Activated naive CD8-positive, alpha-beta T cell treated with anti-CD3 and anti-CD28 coated beads for 36 hours (primary cell): ENCODE data around the gene METTL16. TPM values are rescaled to one million over a fixed set of nuclear protein-coding genes. Genes with fewer than 3 reads are reported as not detected.
"Not testable (repeated sequence)": the region's sequence is repeated elsewhere in the genome, so short reads cannot be mapped to it uniquely, and the experiment has no call there.

Experiments
- DNase-seq: peaks from one replicate; pipeline ENCODE4 v3.0.0; 2021
- H3K27ac Mint-ChIP-seq: one replicate; pipeline ENCODE4 v1.8.0; 2022; ENCODE audit warnings: mild to moderate bottlenecking, moderate library complexity, mixed read lengths
- H3K27me3 Mint-ChIP-seq: one replicate; pipeline ENCODE4 v1.8.0; 2022; ENCODE audit warnings: mild to moderate bottlenecking, mixed read lengths
- H3K36me3 Mint-ChIP-seq: one replicate; pipeline ENCODE4 v1.8.0; 2021; ENCODE audit warnings: mild to moderate bottlenecking, mixed read lengths
- H3K4me1 Mint-ChIP-seq: one replicate; pipeline ENCODE4 v1.8.0; 2021; ENCODE audit warnings: mixed read lengths
- H3K4me3 Mint-ChIP-seq: one replicate; pipeline ENCODE4 v1.8.0; 2022; ENCODE audit warnings: mild to moderate bottlenecking, moderate library complexity, mixed read lengths
- H3K9me3 Mint-ChIP-seq: one replicate; pipeline ENCODE4 v1.8.0; 2022; ENCODE audit warnings: mixed read lengths
- total RNA-seq, 2 experiments: library from RNA; stranded (reverse); gene quantifications; one replicate each; pipeline ENCODE4 v1.2.3, GENCODE V29; 2021

Gene METTL16
- total RNA-seq, 2 experiments from 2014 or later: 61.7 to 66.5 TPM

DNA sequence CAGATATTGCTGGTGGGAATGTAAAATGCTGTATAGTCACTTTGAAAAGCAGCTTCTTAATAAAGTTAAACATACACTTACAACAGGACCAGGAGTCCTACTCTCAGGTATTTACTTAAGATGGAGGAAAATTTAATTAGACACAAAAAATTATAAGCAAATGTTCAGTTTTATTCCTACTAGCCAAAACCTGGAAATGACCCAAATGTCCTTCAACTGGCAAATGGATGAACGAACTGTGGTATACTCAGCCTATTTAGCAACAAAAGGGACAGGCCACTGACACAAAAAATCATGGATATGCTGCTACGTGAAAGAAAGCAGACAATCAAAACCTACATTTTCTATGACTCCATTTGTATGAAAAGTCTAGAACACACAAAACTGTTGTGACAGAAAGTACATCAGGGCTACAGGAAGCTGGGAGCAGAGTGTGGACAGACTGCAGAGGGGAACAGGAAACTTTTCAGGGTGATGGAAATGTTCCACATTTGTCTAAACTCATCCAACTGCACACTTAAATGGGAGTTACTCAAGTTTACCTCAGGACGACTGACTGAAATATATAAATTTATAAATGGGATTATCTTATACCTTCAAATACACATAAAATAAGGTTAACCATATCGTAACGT, 61.6 kb downstream of the METTL16 start:
- Mint-ChIP-seq H3K9me3 (peaks cover 4% of the 10 kb centered on the region), H3K27ac (no peak overlapping the region), H3K36me3 (peaks cover 15% of the 10 kb centered on the region), H3K27me3 (no peaks in the 10 kb centered on the region), H3K4me1 (peaks cover 21% of the 10 kb centered on the region), H3K4me3 (no peak overlapping the region)
- DNase-seq: no peak

DNA sequence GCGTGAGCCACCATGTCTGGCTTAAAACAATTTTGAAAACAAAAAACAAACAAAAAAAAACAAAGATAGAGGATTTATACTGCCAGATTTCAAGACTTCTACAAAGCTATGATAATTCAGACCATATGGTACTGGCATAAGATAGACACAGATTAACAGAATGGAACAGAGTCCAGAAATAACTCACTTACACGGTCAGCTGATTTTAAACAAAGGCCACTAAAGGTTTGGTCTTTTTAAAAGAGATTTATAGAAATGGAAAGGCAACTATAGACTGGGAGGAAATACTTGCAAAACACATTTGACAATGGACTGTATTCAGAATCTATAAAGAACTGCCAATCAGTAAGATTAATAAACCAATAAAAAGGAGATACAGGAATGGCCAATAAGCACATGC, 62.2 kb downstream of the METTL16 start:
- no peaks in the 10 kb centered on the region for H3K27me3 Mint-ChIP-seq
- peaks cover 15% of the 10 kb centered on the region for H3K36me3 Mint-ChIP-seq
- DNase-seq: no peak
- no peak overlapping the region for H3K4me3 Mint-ChIP-seq
- H3K9me3 Mint-ChIP-seq: peaks cover 4% of the 10 kb centered on the region
- H3K4me1 Mint-ChIP-seq: peaks cover 20% of the 10 kb centered on the region
- no peak overlapping the region for H3K27ac Mint-ChIP-seq

DNA sequence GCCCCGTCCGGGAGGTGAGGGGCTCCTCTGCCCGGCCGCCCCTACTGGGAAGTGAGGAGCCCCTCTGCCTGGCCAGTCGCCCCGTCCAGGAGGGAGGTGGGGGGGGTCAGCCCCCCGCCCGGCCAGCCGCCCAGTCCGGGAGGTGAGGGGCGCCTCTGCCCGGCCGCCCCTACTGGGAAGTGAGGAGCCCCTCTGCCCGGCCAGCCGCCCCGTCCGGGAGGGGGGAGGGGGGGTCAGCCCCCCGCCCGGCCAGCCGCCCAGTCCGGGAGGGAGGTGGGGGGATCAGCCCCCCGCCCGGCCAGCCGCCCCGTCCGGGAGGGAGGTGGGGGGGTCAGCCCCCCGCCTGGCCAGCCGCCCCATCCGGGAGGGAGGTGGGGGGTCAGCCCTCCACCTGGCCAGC, 64.2 kb downstream of the METTL16 start:
- not testable (repeated sequence) for H3K4me1 Mint-ChIP-seq, H3K27me3 Mint-ChIP-seq, H3K27ac Mint-ChIP-seq, H3K9me3 Mint-ChIP-seq, DNase-seq, H3K4me3 Mint-ChIP-seq
- peaks cover 15% of the 10 kb centered on the region for H3K36me3 Mint-ChIP-seq

DNA sequence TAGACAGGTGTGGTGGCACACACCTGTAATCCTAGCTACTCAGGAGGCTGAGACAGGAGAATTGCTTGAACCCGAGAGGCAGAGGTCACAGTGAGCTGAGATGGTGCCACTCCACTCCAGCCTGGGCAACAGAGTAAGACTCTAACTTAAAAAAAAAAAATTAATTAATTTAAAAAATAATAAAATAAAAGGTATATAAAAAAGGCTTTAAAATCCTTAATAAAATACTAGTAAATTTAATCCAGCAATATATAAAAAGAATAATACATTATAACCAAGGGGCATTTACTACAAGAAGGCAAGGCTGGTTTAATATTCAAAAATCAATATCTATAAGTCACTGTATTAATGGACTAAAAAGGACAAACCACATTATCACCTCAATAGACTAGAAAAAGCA, 66.0 kb downstream of the METTL16 start:
- peaks cover 7% of the 10 kb centered on the region for H3K4me1 Mint-ChIP-seq

DNA sequence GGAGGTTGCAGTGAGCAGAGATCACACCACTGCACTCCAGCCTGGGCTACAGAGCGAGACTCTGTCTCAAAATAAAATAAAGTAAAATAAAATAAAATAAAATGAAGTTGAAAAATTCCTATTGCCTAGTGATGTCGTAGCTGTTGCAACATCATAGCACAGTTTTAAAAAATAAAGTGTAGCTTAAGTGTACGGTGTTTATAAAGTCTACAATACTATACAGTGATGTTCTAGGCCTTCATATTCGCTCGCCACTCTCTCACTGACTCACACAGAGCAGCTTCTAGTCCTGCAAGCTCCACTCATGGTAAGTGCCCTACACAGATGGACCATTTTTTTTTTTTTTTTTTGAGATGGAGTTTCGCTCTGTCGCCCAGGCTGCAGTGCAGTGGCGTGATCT, 67.3 kb downstream of the METTL16 start:
- H3K27ac Mint-ChIP-seq: no peak overlapping the region
- H3K27me3 Mint-ChIP-seq: no peaks in the 10 kb centered on the region
- H3K4me3 Mint-ChIP-seq: no peak overlapping the region
- peaks cover 4% of the 10 kb centered on the region for H3K9me3 Mint-ChIP-seq
- no peaks in the 10 kb centered on the region for H3K4me1 Mint-ChIP-seq
- no peak for DNase-seq
- H3K36me3 Mint-ChIP-seq: peaks cover 30% of the 10 kb centered on the region

More for the DNA sequence above, 66.0 kb downstream of the METTL16 start:
- H3K4me3 Mint-ChIP-seq: no peak overlapping the region
- DNase-seq: no peak
- peaks cover 24% of the 10 kb centered on the region for H3K36me3 Mint-ChIP-seq
- peaks cover 4% of the 10 kb centered on the region for H3K9me3 Mint-ChIP-seq
- no peak overlapping the region for H3K27ac Mint-ChIP-seq
- H3K27me3 Mint-ChIP-seq: no peaks in the 10 kb centered on the region

DNA sequence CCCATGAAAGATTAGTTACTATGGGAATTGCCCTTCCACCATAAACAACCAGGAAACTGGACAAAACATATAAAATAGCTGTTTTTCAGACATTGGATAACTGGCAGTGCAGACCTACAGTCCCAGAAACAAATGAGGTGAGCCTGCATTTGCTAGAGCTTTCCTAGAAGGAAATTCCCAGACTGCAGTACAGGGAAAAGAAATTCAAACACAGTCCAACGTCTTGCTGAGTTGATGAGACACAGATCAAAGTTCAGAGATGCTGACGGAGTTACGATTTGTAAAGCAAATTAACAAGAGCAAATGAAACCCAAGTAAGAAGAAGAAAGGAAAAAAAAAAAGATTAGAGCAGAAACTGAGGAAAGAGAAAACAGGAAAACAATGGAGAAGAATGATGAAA, 69.5 kb downstream of the METTL16 start:
- peaks cover 4% of the 10 kb centered on the region for H3K9me3 Mint-ChIP-seq

DNA sequence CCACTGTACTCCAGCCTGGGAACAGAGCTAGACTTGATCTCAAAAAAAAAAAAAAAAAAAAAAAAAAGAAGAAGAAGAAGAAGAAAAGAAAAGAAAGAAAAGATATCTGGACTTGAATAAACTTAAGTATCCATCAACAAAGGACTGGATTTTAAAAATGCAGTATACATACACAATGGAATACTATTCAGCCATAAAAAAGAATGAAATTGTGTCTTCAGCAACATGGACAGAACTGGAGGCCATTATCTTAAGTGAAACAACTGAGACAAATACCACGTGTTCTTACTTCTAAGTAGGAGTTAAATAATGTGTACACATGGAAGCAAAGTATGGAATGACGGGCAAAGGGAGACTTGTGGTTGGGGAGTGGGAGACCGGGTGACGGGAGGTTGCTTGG, 70.8 kb downstream of the METTL16 start:
- DNase-seq: no peak
- H3K36me3 Mint-ChIP-seq: peaks cover 37% of the 10 kb centered on the region
- H3K4me3 Mint-ChIP-seq: no peak overlapping the region
- H3K9me3 Mint-ChIP-seq: peaks cover 2% of the 10 kb centered on the region
- no peaks in the 10 kb centered on the region for H3K4me1 Mint-ChIP-seq
- H3K27ac Mint-ChIP-seq: no peak overlapping the region
- no peaks in the 10 kb centered on the region for H3K27me3 Mint-ChIP-seq

More for the DNA sequence above, 69.5 kb downstream of the METTL16 start:
- Mint-ChIP-seq H3K36me3 (peaks cover 40% of the 10 kb centered on the region), H3K27me3 (no peaks in the 10 kb centered on the region), H3K27ac (no peak overlapping the region), H3K4me1 (no peaks in the 10 kb centered on the region), H3K4me3 (no peak overlapping the region)
- DNase-seq: no peak

DNA sequence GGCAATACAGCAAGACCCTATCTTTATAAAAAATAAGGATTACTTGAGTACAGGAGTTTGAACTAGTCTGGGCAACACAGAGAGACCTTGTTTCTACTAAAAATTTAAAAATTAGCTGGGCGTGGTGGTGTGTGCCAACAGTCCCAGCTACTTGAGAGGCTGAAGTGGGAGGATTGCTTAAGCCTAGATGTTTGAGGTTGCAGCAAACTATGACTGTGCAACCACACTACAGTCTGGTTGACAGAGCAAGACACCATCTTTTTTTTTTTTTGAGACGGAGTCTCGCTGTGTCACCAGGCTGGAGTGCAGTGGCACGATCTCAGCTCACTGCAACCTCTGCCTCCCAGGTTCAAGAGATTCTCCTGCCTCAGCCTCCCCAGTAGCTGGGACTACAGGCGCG, 71.7 kb downstream of the METTL16 start:
- peaks cover 31% of the 10 kb centered on the region for H3K36me3 Mint-ChIP-seq
- not testable (repeated sequence) for H3K27ac Mint-ChIP-seq

DNA sequence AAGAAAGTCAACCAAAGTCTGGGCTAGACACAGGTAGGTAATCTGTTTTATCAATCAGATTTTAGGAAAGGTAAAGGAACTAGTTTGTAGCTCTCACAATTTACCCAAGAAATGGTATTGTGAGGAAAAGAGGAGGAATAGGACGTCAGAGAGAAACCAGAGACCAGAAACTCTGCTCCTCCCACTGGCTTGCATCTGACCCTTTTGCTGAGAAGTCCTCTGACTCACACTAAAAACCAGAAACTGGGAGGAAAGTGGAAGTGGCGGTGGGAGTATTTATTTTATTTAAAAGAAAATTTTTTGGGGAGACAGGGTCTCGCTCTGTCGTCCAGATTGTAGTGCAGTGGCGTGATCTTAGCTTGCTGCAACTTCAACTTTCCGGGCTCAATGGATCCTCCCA, 72.9 kb downstream of the METTL16 start:
- Mint-ChIP-seq H3K27me3 (no peaks in the 10 kb centered on the region), H3K36me3 (peaks cover 33% of the 10 kb centered on the region), H3K9me3 (no peaks in the 10 kb centered on the region), H3K27ac (no peak overlapping the region), H3K4me1 (no peaks in the 10 kb centered on the region), H3K4me3 (no peak overlapping the region)
- no peak for DNase-seq

More for the DNA sequence above, 71.7 kb downstream of the METTL16 start:
- H3K4me3 Mint-ChIP-seq, DNase-seq, H3K4me1 Mint-ChIP-seq, H3K27me3 Mint-ChIP-seq, H3K9me3 Mint-ChIP-seq: not testable (repeated sequence)

DNA sequence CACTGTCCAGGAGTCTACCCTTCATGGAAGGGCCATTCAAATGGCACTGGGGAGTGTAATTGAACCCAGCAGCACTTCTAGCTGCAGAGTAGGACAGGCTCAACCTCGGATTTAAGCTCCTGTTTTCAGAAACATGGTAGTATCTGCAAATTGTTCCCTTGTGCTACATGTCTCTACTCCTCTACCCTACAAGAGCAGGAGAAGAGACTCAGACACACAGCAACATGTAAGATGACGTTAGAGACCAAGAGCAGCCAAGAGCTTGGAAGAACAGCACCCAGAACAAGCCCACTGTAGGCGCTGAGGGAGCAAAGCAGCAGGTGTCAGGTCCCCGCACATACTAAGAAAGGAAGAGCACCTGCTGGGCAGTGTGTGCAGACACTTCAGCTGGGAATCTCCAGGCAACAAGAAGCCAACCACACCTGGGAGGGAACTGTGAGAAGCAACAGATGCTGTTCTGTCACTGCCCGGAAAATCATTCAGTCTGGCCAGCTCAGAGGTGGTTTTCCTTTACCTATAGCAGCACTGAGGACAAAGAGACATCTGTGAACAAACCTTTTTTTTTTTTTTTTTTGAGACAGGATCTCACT, 75.3 kb downstream of the METTL16 start:
- no peak for DNase-seq
- Mint-ChIP-seq H3K27ac (no peak overlapping the region), H3K36me3 (peaks cover 30% of the 10 kb centered on the region), H3K4me3 (no peak overlapping the region), H3K4me1 (no peaks in the 10 kb centered on the region), H3K9me3 (no peaks in the 10 kb centered on the region), H3K27me3 (no peaks in the 10 kb centered on the region)

DNA sequence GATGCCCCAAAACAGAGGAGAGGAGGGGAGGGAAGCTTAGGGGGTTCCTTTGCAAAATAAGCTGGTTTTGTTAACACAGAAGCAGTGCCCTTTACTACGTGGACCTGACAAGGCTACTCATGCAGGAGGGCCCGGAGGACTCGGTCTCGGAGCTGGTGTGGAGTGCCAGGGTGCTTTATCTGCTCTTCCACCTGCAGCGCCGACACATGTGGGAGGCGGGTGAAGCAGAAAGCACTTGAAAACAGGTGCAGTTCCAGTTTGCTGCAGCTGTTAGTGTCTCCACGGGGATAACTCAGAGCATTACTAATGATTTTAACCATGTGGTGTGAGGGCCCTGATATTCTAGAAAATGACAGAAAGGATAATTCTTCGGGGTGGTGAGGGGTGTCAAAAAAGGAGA, 75.8 kb downstream of the METTL16 start:
- Mint-ChIP-seq H3K4me3 (no peak overlapping the region), H3K36me3 (peaks cover 24% of the 10 kb centered on the region), H3K9me3 (no peaks in the 10 kb centered on the region)

DNA sequence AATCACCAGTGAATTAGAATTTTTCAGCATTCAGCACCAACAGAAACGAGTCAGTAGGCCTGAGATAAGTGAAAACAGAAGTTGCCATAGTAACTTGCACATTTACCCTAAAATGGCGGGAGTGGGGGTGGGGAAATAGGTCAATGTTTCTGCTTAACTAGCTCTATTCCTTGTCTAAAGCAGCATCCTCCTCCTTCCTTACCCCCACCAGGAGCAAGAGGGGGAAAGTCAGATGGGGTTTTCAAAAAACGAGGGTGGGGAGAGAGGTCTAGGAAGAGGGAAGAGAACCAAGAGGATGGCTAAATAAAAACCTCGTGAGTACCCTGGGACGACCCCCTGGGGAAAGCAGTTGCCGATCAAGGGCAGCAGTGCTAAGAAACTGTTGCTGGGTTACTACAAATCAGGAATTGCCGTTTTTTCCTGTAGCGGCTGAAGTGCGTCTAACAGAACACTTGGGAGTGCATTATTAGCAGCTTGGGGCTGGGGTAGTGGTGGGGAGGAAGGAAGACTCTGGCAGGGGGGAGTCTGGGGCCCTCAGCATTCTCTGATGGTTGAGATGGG, 76.4 kb downstream of the METTL16 start:
- H3K4me3 Mint-ChIP-seq: no peak overlapping the region
- peak overlapping the region; percentile 10 for H3K27ac Mint-ChIP-seq
- H3K36me3 Mint-ChIP-seq: peaks cover 21% of the 10 kb centered on the region

More for the DNA sequence above, 75.8 kb downstream of the METTL16 start:
- Mint-ChIP-seq H3K27me3 (no peaks in the 10 kb centered on the region), H3K4me1 (no peaks in the 10 kb centered on the region), H3K27ac (no peak overlapping the region)
- no peak for DNase-seq

DNA sequence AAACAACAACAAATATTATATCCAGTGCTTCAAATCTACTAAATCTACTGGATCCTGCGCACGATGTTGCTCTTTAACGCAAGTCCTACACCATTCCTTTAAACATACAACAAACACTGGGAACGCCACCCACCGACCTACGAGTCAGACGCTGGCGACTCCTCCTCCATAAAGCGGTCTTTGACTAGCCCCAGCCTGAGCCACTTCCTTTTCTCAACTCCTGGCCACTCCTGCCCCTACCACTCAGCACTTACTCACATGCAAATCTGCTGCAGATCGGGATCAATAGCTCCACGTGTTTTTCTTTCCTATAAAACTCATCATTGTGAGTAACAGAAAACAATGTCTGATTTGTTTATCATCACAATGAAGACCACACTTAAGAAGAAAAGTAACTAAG, 78.0 kb downstream of the METTL16 start:
- H3K36me3 Mint-ChIP-seq: peaks cover 13% of the 10 kb centered on the region
- no peak overlapping the region for H3K27ac Mint-ChIP-seq
- no peaks in the 10 kb centered on the region for H3K27me3 Mint-ChIP-seq

More for the DNA sequence above, 76.4 kb downstream of the METTL16 start:
- DNase-seq: no peak
- Mint-ChIP-seq H3K4me1 (no peaks in the 10 kb centered on the region), H3K27me3 (no peaks in the 10 kb centered on the region), H3K9me3 (no peaks in the 10 kb centered on the region)

DNA sequence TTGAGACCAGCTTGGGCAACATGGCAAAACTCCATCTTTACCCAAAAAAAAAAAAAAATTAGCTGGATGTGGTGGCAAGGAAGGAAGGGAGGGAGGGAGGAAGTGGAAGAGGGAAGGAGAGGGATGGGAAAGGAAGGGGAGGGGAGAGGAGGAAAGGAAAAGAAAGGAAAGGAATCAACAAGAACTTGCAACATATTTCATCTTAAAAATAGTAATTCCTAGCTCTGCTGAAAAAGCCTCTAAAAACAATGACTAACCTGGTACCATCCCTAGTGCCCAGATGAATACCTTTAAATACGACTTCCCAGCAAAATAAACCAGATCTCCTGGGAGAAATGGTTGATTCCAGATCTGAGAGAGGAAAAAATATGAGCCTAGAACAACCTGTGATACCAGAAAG, 83.8 kb downstream of the METTL16 start:
- DNase-seq: no peak
- H3K27ac Mint-ChIP-seq: no peak overlapping the region
- H3K36me3 Mint-ChIP-seq: peaks cover 3% of the 10 kb centered on the region

More for the DNA sequence above, 78.0 kb downstream of the METTL16 start:
- H3K4me1 Mint-ChIP-seq: no peaks in the 10 kb centered on the region
- no peak for DNase-seq
- no peak overlapping the region for H3K4me3 Mint-ChIP-seq
- H3K9me3 Mint-ChIP-seq: no peaks in the 10 kb centered on the region

DNA sequence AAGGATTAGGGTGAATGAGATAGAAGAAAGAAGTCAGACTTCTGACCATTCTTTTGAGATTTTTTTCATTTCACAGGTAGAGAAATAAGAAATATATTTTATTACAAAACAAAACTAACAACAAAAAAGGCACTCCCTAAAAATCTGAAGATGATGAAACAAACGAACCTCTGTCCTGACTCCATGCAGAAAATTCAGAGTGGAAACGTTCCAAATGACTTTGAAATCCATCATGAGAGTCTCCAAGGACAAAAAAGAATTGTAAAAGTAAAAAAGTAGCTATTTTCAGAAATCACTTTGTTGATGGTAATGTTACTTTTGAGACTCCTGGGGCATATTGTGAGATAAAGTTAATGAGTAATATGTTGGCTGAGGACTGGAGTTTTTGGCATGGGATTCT, 84.5 kb downstream of the METTL16 start:
- Mint-ChIP-seq H3K36me3 (peaks cover 3% of the 10 kb centered on the region), H3K27me3 (no peaks in the 10 kb centered on the region), H3K9me3 (no peaks in the 10 kb centered on the region), H3K27ac (no peak overlapping the region), H3K4me1 (peaks cover 2% of the 10 kb centered on the region), H3K4me3 (no peak overlapping the region)
- DNase-seq: no peak

More for the DNA sequence above, 83.8 kb downstream of the METTL16 start:
- H3K4me1 Mint-ChIP-seq: peaks cover 2% of the 10 kb centered on the region
- no peaks in the 10 kb centered on the region for H3K27me3 Mint-ChIP-seq
- H3K4me3 Mint-ChIP-seq: no peak overlapping the region
- no peaks in the 10 kb centered on the region for H3K9me3 Mint-ChIP-seq

DNA sequence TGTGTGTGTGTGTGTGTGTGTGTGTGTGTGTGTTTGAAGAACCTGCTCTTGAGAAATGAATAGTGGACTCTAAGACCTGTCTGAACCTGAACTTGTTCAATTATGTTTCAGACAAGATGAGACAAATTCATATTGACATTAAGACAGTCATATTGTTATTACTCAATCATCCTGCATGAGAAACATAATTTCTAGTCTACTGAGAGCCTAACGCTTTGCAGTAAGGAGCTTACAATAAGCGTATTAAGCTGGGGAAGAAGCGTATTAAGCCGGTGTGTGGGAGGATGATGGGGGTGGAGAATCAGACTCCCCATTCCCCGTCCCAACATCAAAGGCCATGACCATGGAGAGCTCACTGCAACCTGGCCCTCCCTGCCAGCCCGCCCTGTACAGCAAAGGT, 88.4 kb downstream of the METTL16 start:
- Mint-ChIP-seq H3K4me1 (peaks cover 2% of the 10 kb centered on the region), H3K4me3 (no peak overlapping the region), H3K36me3 (peaks cover 3% of the 10 kb centered on the region), H3K27me3 (no peaks in the 10 kb centered on the region), H3K27ac (no peak overlapping the region), H3K9me3 (no peaks in the 10 kb centered on the region)
- DNase-seq: no peak
